Uterus (tissue), 4 donors: Measurements from ENCODE around the gene FTSJ1. TPM values are rescaled to one million over a fixed set of nuclear protein-coding genes. Genes with fewer than 3 reads are reported as not detected.

Experiments used
- DNase-seq, 2 donors: peaks; one replicate each; pipeline ENCODE4 v3.0.0-alpha.2; 2019 to 2020
- H3K27ac ChIP-seq, 2 donors: fragments of 200-600 bp; sonication (generic); 1 replicate in 1 of 2; 2 replicates in 1 of 2; pipeline ENCODE4 v1.5.1; 2016 to 2018
- H3K27me3 ChIP-seq, 2 donors: fragments of 200-600 bp; sonication (generic); one replicate each; pipeline ENCODE4 v1.5.1; 2018 to 2019; ENCODE audit warnings: control low read depth in 1 of 2
- H3K36me3 ChIP-seq, 2 donors: fragments of 200-600 bp; sonication (generic); one replicate each; pipeline ENCODE4 v1.5.1; 2019; ENCODE audit warnings: control low read depth in 1 of 2
- H3K4me1 ChIP-seq, 2 donors: fragments of 200-600 bp; sonication (generic); one replicate each; pipeline ENCODE4 v1.5.1; 2018 to 2019; ENCODE audit warnings: control low read depth in 1 of 2
- H3K4me3 ChIP-seq, 2 donors: fragments of 200-600 bp; sonication (generic); 1 replicate in 1 of 2; 2 replicates in 1 of 2; pipeline ENCODE4 v1.5.1; 2018 to 2019; ENCODE audit warnings: mild to moderate bottlenecking in 1 of 2
- H3K9me3 ChIP-seq, 2 donors: fragments of 200-600 bp; sonication (generic); one replicate each; pipeline ENCODE4 v1.5.1; 2019; ENCODE audit warnings: control low read depth in 1 of 2
- POLR2A ChIP-seq, 2 donors: fragments of 450-650 bp; IDR thresholded peaks; one replicate each; pipeline ENCODE4 v1.6.1; 2016; ENCODE audit warnings: antibody characterized with exemption in 2 of 2, mild to moderate bottlenecking in 1 of 2, moderate library complexity in 1 of 2
- intact Hi-C: fragments of 100-400 bp; cut with DNase I; formaldehyde crosslinking; loops from one replicate; pipeline ENCODE4 v1.15.1; 2023; ENCODE audit warnings: low total_unique reads
- total RNA-seq, 4 donors: library from RNA; depleted of rRNA in 3 of 4; stranded (reverse); fragments of >200 nt in 3 of 4; gene quantifications; one replicate each; pipeline versions ENCODE4 v1.1.0 to v1.2.4, GENCODE V29; 2014 to 2023
- TF ChIP-seq, protein P1 (sequence below), 4 experiments: fragments of 200-600 bp in 2 of 4; fragments of 450-650 bp in 2 of 4; sonication (generic) in 2 of 4; IDR thresholded peaks; one replicate each; pipeline ENCODE4 v1.5.1; 2016 to 2019; ENCODE audit warnings: antibody characterized with exemption in 4 of 4, mild to moderate bottlenecking in 2 of 4, moderate library complexity in 1 of 4
- donor health status: DM: yes; HTN: yes; CAD: no.

The FTSJ1 gene
- total RNA-seq, 4 donors from 2014 or later: 7.4 to 74.7 (median 51.0) TPM

- no peaks in the 10 kb centered on the region for H3K9me3 ChIP-seq
Observed at GRCh38 chrX:48468247-48468671, 7.7 kb upstream of the FTSJ1 start.

DNA sequence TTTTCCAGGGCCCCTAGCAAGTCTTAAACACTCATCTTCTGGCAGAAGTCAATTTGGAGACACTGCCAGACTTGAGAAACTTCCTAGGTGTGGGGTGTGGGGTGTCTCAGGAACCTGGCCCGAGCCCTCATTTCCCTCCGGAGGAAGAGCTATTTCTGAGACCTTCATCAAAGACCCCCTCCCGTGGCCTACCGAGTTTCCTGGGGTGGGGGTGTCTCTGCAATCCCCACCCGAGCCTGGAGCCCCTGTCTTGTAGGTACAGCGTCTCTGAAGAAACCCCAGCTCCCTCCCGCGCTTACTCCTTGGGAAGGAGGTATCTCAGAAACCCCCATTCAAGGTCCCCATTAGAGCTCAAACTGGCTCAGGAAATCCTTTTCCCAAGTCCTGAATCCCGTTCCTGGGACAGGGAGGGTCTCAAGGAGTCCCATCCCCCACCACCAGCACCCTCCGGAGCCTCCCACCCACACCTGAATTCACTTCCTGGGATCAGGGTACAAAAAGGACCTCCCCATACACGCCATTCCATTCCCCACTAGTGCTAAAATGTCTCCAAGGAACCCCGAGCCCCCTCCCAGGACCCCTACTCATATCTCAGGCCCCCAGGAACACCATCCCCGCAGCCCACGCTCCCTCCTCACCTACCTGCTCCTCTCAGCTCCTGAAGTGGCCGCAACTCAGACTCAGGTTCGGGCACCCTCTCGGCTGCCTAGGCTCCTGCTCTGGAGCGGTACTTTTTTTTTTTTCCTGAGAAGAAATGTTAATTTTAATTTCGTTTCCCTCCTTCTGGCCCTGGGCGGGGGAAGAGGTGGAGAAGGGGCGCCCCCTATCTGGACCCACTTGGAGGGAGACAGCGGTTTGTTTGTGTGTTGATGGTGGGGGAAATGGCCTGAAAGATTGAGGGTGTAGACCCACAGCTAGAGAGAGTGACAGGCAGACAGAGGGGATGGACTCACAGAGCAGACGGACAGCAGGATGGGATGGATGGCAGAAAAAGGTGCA, 7.0 kb upstream of the FTSJ1 start:
- TF ChIP-seq, protein P1, sequence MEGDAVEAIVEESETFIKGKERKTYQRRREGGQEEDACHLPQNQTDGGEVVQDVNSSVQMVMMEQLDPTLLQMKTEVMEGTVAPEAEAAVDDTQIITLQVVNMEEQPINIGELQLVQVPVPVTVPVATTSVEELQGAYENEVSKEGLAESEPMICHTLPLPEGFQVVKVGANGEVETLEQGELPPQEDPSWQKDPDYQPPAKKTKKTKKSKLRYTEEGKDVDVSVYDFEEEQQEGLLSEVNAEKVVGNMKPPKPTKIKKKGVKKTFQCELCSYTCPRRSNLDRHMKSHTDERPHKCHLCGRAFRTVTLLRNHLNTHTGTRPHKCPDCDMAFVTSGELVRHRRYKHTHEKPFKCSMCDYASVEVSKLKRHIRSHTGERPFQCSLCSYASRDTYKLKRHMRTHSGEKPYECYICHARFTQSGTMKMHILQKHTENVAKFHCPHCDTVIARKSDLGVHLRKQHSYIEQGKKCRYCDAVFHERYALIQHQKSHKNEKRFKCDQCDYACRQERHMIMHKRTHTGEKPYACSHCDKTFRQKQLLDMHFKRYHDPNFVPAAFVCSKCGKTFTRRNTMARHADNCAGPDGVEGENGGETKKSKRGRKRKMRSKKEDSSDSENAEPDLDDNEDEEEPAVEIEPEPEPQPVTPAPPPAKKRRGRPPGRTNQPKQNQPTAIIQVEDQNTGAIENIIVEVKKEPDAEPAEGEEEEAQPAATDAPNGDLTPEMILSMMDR (IDR thresholded peaks at IDR 0.05): no peak
- TF ChIP-seq POLR2A (IDR thresholded peaks at IDR 0.05): no peak
- intact Hi-C loops: no loop called here
- H3K4me1 ChIP-seq: no peaks in the 10 kb centered on the region

More at GRCh38 chrX:48468247-48468671, 7.7 kb upstream of the FTSJ1 start:
- H3K27me3 ChIP-seq: no peaks in the 10 kb centered on the region
- H3K27ac ChIP-seq: no peak overlapping the region
- DNase-seq: no peak
- no peaks in the 10 kb centered on the region for H3K36me3 ChIP-seq
- no peaks in the 10 kb centered on the region for H3K4me1 ChIP-seq
- TF ChIP-seq, protein P1 (IDR thresholded peaks at IDR 0.05): no peak
- no peak for TF ChIP-seq POLR2A (IDR thresholded peaks at IDR 0.05)
- H3K4me3 ChIP-seq: peak overlapping the region; percentile 13 to 15
- intact Hi-C loops: no loop called here

GRCh38 chrX:48470110-48470832, 5.7 kb upstream of the FTSJ1 start, which contains the start of gene SLC38A5:
Gene SLC38A5, minus strand, starts transcription at chrX:48470260. Its CDS starts 2,336 bp downstream, at chrX:48467924.
- no peaks in the 10 kb centered on the region for H3K9me3 ChIP-seq
- DNase-seq: no peak
- no peaks in the 10 kb centered on the region for H3K36me3 ChIP-seq
- H3K4me3 ChIP-seq: peak within 1 kb of the TSS; percentile 13 to 15
- H3K4me1 ChIP-seq: no peaks in the 10 kb centered on the region
- TF ChIP-seq, protein P1 (IDR thresholded peaks at IDR 0.05): no peak
- no peak for TF ChIP-seq POLR2A (IDR thresholded peaks at IDR 0.05)
- H3K27me3 ChIP-seq: no peaks in the 10 kb centered on the region
- intact Hi-C loops: no loop called here
- no peak within 1 kb of the TSS for H3K27ac ChIP-seq

More for the DNA sequence above, 7.0 kb upstream of the FTSJ1 start:
- H3K9me3 ChIP-seq: no peaks in the 10 kb centered on the region
- H3K4me3 ChIP-seq: peak overlapping the region; percentile 13 to 15
- H3K27me3 ChIP-seq: no peaks in the 10 kb centered on the region
- H3K27ac ChIP-seq: no peak overlapping the region
- no peaks in the 10 kb centered on the region for H3K36me3 ChIP-seq
- no peak for DNase-seq

- intact Hi-C loops: no loop called here
Observed at GRCh38 chrX:48470833-48471118, 5.2 kb upstream of the FTSJ1 start.

More at GRCh38 chrX:48470833-48471118, 5.2 kb upstream of the FTSJ1 start:
- TF ChIP-seq POLR2A (IDR thresholded peaks at IDR 0.05): no peak
- TF ChIP-seq, protein P1 (IDR thresholded peaks at IDR 0.05): no peak
- Histone ChIP-seq H3K9me3 (no peaks in the 10 kb centered on the region), H3K27ac (no peak overlapping the region), H3K36me3 (no peaks in the 10 kb centered on the region), H3K27me3 (no peaks in the 10 kb centered on the region), H3K4me3 (no peak overlapping the region), H3K4me1 (no peaks in the 10 kb centered on the region)
- no peak for DNase-seq
